ENCODE data around the gene AARS1.
A peak's percentile ranks its signal among the peaks of the same experiment; 100 is the strongest.
"Not testable (repeated sequence)": the region's sequence is repeated elsewhere in the genome, so short reads cannot be mapped to it uniquely, and the experiment has no call there.

AARS1 gene

DNA sequence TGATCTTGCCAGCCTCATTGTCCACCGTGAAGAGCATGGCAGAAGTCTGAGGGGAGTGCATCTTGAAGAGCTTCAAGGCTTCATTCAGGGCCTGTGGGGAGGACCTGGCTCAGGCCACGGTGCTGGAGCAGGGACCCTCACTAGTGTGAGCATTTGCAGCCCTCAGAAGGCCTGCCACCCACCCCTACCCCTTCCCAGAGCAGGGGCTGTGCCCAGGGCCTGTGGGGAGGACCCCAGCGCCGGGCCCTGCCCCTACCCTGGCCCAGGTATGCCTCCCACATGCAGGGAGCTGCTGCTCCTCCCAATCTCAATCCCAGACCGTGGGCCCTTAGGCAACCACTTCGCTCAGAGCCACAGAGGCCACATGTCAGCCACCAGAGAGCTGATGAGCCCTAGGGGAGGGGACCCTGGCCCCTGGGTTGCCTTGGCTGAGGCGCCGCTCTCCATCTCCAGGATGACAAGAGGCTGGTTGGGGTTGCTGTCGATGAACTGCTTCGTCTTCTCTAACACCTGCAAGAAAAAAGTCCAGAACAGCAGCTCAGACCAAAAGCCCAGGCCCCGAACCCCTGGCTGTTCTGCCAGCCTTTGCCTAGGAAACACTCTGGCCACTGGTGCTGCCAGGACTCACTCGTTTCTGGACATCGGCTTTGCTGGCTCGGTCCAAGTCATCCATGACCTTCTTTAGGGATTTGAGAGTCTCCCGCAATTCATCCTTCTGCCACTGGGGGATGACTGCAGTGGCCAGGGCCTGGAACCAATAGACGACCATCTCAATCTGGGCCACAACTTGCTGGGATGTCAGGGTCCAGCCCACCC is 35.8 kb downstream of the AARS1 start:
- Histone ChIP-seq H3K9me3 (ENCODE audit: control insufficient read depth, insufficient read depth, low read length) (no peaks in the 10 kb centered on the region), H3K4me1 (ENCODE audit: control insufficient read depth, insufficient read depth, low read length) (0 out of 2 replicates have a peak, but pooled peaks cover 3% of the 10 kb centered on the region), H3K36me3 (ENCODE audit: control insufficient read depth, insufficient read depth, low read length) (peaks cover 66% of the 10 kb centered on the region), H3K4me3 (ENCODE audit: low read depth, low read length) (no peak overlapping the region), H3K27ac (ENCODE audit: low read depth, low read length) (no peak overlapping the region), H3K27me3 (ENCODE audit: control insufficient read depth, insufficient read depth, low read length) (no peaks in the 10 kb centered on the region), H3K9ac (ENCODE audit: low read depth, low read length) (no peak overlapping the region)

- H3K4me1 ChIP-seq (ENCODE audit: control insufficient read depth, insufficient read depth, low read length), result 0 out of 2 replicates have a peak, but pooled peaks cover 3% of the 10 kb centered on the region
- peak overlapping the region; percentile 85 for H3K4me3 ChIP-seq (ENCODE audit: low read depth, low read length)
- peaks cover 56% of the 10 kb centered on the region for H3K36me3 ChIP-seq (ENCODE audit: control insufficient read depth, insufficient read depth, low read length)
- no peaks in the 10 kb centered on the region for H3K9me3 ChIP-seq (ENCODE audit: control insufficient read depth, insufficient read depth, low read length)
- no peak overlapping the region for H3K9ac ChIP-seq (ENCODE audit: low read depth, low read length)
- H3K27me3 ChIP-seq (ENCODE audit: control insufficient read depth, insufficient read depth, low read length), result no peaks in the 10 kb centered on the region
- H3K27ac ChIP-seq (ENCODE audit: low read depth, low read length), result peak overlapping the region; percentile 98
Observed at GRCh38 chr16:70252355-70252988, 36.8 kb downstream of the AARS1 start.

- peaks cover 52% of the 10 kb centered on the region for H3K36me3 ChIP-seq (ENCODE audit: control insufficient read depth, insufficient read depth, low read length)
- H3K27me3 ChIP-seq (ENCODE audit: control insufficient read depth, insufficient read depth, low read length), result no peaks in the 10 kb centered on the region
- H3K9me3 ChIP-seq (ENCODE audit: control insufficient read depth, insufficient read depth, low read length), result no peaks in the 10 kb centered on the region
- peak within 1 kb of the TSS; percentile 98 for H3K9ac ChIP-seq (ENCODE audit: low read depth, low read length)
- H3K27ac ChIP-seq (ENCODE audit: low read depth, low read length), result peak within 1 kb of the TSS; percentile 98
- H3K4me3 ChIP-seq (ENCODE audit: low read depth, low read length), result peak within 1 kb of the TSS; percentile 85
- 0 out of 2 replicates have a peak, but pooled peaks cover 3% of the 10 kb centered on the region for H3K4me1 ChIP-seq (ENCODE audit: control insufficient read depth, insufficient read depth, low read length)
Observed at GRCh38 chr16:70251629-70252354, 37.5 kb downstream of the AARS1 start, which contains the start of gene EXOSC6. Gene EXOSC6 (minus strand): TSS chr16:70251940. CDS start chr16:70251900, 40 bp downstream.

DNA sequence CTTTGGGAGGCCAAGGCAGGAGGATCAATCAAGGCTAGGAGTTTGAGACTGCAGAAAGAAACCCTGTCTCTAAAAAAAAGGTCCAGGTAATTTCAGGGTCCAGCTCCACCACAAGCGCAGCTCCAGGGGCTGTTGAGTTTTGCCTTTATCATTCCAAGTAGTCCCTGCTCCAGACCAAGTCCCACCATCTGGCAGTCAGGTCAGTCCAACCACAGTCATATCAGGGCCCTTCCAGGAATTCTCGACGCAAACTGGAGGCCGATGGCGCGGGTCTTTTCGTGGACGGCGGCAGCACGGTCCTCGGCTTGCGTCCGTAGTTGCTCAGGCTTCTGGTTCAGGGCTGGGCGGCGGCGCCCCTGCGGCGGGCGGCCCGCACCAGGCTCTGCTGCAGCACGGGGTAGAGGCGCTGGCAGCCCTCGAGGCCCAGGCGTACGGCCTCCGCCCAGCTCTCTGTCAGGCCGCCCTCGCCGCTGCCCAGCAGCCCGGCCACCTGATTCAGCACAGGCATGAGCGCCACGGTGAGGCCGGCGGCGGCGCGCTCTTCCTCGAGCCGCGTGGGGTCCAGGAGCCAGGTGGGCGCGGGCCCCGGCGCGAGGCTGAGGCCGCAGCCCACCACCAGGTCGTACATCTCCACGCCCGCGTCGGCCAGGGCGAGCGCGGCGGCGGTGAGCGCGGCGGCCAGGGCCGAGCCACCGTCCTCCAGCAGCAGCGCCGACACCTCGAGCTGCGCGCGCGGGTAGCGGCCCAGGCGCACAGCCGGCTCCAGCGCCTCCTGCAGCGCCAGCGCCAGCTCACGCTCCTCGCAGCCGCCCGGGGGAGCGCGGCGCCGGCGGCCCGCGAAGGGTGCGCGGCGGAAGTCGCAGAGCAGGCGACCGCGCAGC is 38.3 kb downstream of the AARS1 start:
- Histone ChIP-seq H3K4me1 (ENCODE audit: control insufficient read depth, insufficient read depth, low read length) (0 out of 2 replicates have a peak, but pooled peaks cover 3% of the 10 kb centered on the region), H3K36me3 (ENCODE audit: control insufficient read depth, insufficient read depth, low read length) (peaks cover 44% of the 10 kb centered on the region), H3K27ac (ENCODE audit: low read depth, low read length) (peak overlapping the region; percentile 98), H3K9ac (ENCODE audit: low read depth, low read length) (peak overlapping the region; percentile 98), H3K27me3 (ENCODE audit: control insufficient read depth, insufficient read depth, low read length) (no peaks in the 10 kb centered on the region), H3K4me3 (ENCODE audit: low read depth, low read length) (peak overlapping the region; percentile 85), H3K9me3 (ENCODE audit: control insufficient read depth, insufficient read depth, low read length) (no peaks in the 10 kb centered on the region)

GRCh38 chr16:70249697-70250096 is 39.6 kb downstream of the AARS1 start:
- not testable (repeated sequence) for H3K27me3 ChIP-seq (ENCODE audit: control insufficient read depth, insufficient read depth, low read length); H3K9me3 ChIP-seq (ENCODE audit: control insufficient read depth, insufficient read depth, low read length); H3K4me1 ChIP-seq (ENCODE audit: control insufficient read depth, insufficient read depth, low read length); H3K27ac ChIP-seq (ENCODE audit: low read depth, low read length); H3K9ac ChIP-seq (ENCODE audit: low read depth, low read length)
- H3K4me3 ChIP-seq (ENCODE audit: low read depth, low read length), result peak overlapping the region; percentile 85; the same call in 1 of the 2 replicates
- H3K36me3 ChIP-seq (ENCODE audit: control insufficient read depth, insufficient read depth, low read length), result peaks cover 32% of the 10 kb centered on the region

DNA sequence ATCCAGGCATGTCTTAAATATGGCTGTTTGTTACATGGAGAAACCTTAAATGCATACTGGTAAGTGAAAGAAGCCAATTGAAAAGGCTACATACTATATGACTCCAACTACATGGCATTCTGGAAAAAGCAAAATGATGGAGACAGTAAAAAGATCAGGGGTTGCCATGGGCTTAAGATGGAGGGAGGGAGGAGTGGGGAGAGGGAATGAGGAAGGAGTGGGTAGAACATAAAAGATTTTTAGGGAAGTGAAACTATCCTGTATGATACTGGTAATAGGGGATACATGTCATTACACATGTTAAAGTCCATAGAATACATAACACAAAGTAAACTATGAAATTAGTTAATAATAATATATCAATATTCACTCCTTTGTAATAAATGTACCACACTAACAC is 50.5 kb downstream of the AARS1 start:
- not testable (repeated sequence) for H3K9ac ChIP-seq (ENCODE audit: low read depth, low read length); H3K36me3 ChIP-seq (ENCODE audit: control insufficient read depth, insufficient read depth, low read length); H3K4me1 ChIP-seq (ENCODE audit: control insufficient read depth, insufficient read depth, low read length); H3K4me3 ChIP-seq (ENCODE audit: low read depth, low read length); H3K27me3 ChIP-seq (ENCODE audit: control insufficient read depth, insufficient read depth, low read length); H3K9me3 ChIP-seq (ENCODE audit: control insufficient read depth, insufficient read depth, low read length); H3K27ac ChIP-seq (ENCODE audit: low read depth, low read length)

- H3K9me3 ChIP-seq (ENCODE audit: control insufficient read depth, insufficient read depth, low read length); H3K27ac ChIP-seq (ENCODE audit: low read depth, low read length); H3K9ac ChIP-seq (ENCODE audit: low read depth, low read length); H3K27me3 ChIP-seq (ENCODE audit: control insufficient read depth, insufficient read depth, low read length); H3K4me3 ChIP-seq (ENCODE audit: low read depth, low read length); H3K4me1 ChIP-seq (ENCODE audit: control insufficient read depth, insufficient read depth, low read length): not testable (repeated sequence)
- H3K36me3 ChIP-seq (ENCODE audit: control insufficient read depth, insufficient read depth, low read length), result peaks cover 28% of the 10 kb centered on the region
Observed at GRCh38 chr16:70231831-70232230, 57.5 kb downstream of the AARS1 start.

- H3K4me1 ChIP-seq (ENCODE audit: control insufficient read depth, insufficient read depth, low read length); H3K36me3 ChIP-seq (ENCODE audit: control insufficient read depth, insufficient read depth, low read length); H3K4me3 ChIP-seq (ENCODE audit: low read depth, low read length); H3K9me3 ChIP-seq (ENCODE audit: control insufficient read depth, insufficient read depth, low read length); H3K9ac ChIP-seq (ENCODE audit: low read depth, low read length); H3K27me3 ChIP-seq (ENCODE audit: control insufficient read depth, insufficient read depth, low read length); H3K27ac ChIP-seq (ENCODE audit: low read depth, low read length): not testable (repeated sequence)
Observed at GRCh38 chr16:70226024-70226423, 63.3 kb downstream of the AARS1 start.

- H3K9me3 ChIP-seq (ENCODE audit: control insufficient read depth, insufficient read depth, low read length); H3K36me3 ChIP-seq (ENCODE audit: control insufficient read depth, insufficient read depth, low read length); H3K27ac ChIP-seq (ENCODE audit: low read depth, low read length); H3K27me3 ChIP-seq (ENCODE audit: control insufficient read depth, insufficient read depth, low read length); H3K4me3 ChIP-seq (ENCODE audit: low read depth, low read length); H3K9ac ChIP-seq (ENCODE audit: low read depth, low read length); H3K4me1 ChIP-seq (ENCODE audit: control insufficient read depth, insufficient read depth, low read length): not testable (repeated sequence)
Observed at GRCh38 chr16:70225430-70225829, 63.9 kb downstream of the AARS1 start.

DNA sequence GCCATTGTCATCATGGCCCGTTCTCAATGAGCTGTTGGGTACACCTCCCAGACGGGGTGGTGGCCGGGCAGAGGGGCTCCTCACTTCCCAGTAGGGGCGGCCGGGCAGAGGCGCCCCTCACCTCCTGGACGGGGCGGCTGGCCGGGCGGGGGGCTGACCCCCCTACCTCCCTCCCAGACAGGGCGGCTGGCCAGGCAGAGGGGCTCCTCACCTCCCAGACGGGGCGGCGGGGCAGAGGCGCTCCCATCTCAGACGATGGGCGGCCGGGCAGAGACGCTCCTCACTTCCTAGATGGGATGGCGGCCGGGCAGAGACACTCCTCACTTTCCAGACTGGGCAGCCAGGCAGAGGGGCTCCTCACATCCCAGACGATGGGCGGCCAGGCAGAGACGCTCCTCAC is 64.7 kb downstream of the AARS1 start:
- H3K27ac ChIP-seq (ENCODE audit: low read depth, low read length); H3K9ac ChIP-seq (ENCODE audit: low read depth, low read length); H3K4me3 ChIP-seq (ENCODE audit: low read depth, low read length); H3K9me3 ChIP-seq (ENCODE audit: control insufficient read depth, insufficient read depth, low read length); H3K27me3 ChIP-seq (ENCODE audit: control insufficient read depth, insufficient read depth, low read length); H3K4me1 ChIP-seq (ENCODE audit: control insufficient read depth, insufficient read depth, low read length): not testable (repeated sequence)
- peaks cover 12% of the 10 kb centered on the region for H3K36me3 ChIP-seq (ENCODE audit: control insufficient read depth, insufficient read depth, low read length)
